Fibroblast of lung (primary cell): ENCODE data around the gene PLB1. TPM values are rescaled to one million over a fixed set of nuclear protein-coding genes. Genes with fewer than 3 reads are reported as not detected.

Experiments
- DNase-seq, 2 donors: peaks; one replicate each; pipeline versions ENCODE4 v3.0.0 to v3.0.0-alpha.2; 2010; ENCODE audit warnings: low read depth in 2 of 2
- H2AFZ ChIP-seq: 2 replicates; pipeline ENCODE4 v1.5.1; 2012; ENCODE audit warnings: low read length, control low read depth, inconsistent platforms
- H3K27ac ChIP-seq: 2 replicates; pipeline ENCODE4 v1.5.1; 2011; ENCODE audit warnings: low read length, control low read depth; ENCODE audit not compliant: insufficient read depth
- H3K27me3 ChIP-seq: 2 replicates; pipeline ENCODE4 v1.5.1; 2011; ENCODE audit warnings: mild to moderate bottlenecking, low read length; ENCODE audit not compliant: control insufficient read depth, insufficient read depth
- H3K36me3 ChIP-seq: 2 replicates; pipeline ENCODE4 v1.5.1; 2011; ENCODE audit warnings: low read length; ENCODE audit not compliant: control insufficient read depth, insufficient read depth
- H3K4me1 ChIP-seq: 2 replicates; pipeline ENCODE4 v1.5.1; 2011; ENCODE audit warnings: low read length; ENCODE audit not compliant: control insufficient read depth, insufficient read depth; ENCODE audit errors: extremely low read depth
- H3K4me2 ChIP-seq: 2 replicates; pipeline ENCODE4 v1.5.1; 2011; ENCODE audit warnings: low read length, control low read depth; ENCODE audit not compliant: insufficient read depth; ENCODE audit errors: extremely low read depth
- H3K4me3 ChIP-seq, 4 experiments: fragments of 200-600 bp in 1 of 4; sonication (generic) in 1 of 4; replicated peaks in 1 of 4; 2 replicates each; pipeline ENCODE4 v1.5.1; 2011 to 2016; ENCODE audit warnings: low read length in 4 of 4, low read depth in 3 of 4, mild to moderate bottlenecking in 3 of 4, control low read depth in 2 of 4, inconsistent platforms in 1 of 4, mixed read lengths in 1 of 4; ENCODE audit not compliant: insufficient read depth in 1 of 4; ENCODE audit errors: control extremely low read depth in 1 of 4
- H3K79me2 ChIP-seq: 2 replicates; pipeline ENCODE4 v1.5.1; 2012; ENCODE audit warnings: mild to moderate bottlenecking, low read length, inconsistent platforms; ENCODE audit not compliant: control insufficient read depth, insufficient read depth
- H3K9ac ChIP-seq: 2 replicates; pipeline ENCODE4 v1.5.1; 2011; ENCODE audit warnings: mild to moderate bottlenecking, low read length, control low read depth; ENCODE audit not compliant: insufficient read depth
- H3K9me3 ChIP-seq: 2 replicates; pipeline ENCODE4 v1.5.1; 2012; ENCODE audit warnings: low read depth, low read length; ENCODE audit not compliant: control insufficient read depth, insufficient read depth
- H4K20me1 ChIP-seq: 2 replicates; pipeline ENCODE4 v1.5.1; 2011; ENCODE audit warnings: low read length; ENCODE audit not compliant: control insufficient read depth, insufficient read depth; ENCODE audit errors: extremely low read depth
- CTCF ChIP-seq, 2 donors: IDR thresholded peaks in 1 of 2; conservative IDR thresholded peaks in 1 of 2; 1 replicate in 1 of 2; 2 replicates in 1 of 2; pipeline ENCODE4 v1.5.1; 2011 to 2012; ENCODE audit warnings: low read length in 2 of 2, control low read depth in 1 of 2, inconsistent platforms in 1 of 2, low read depth in 1 of 2, mild to moderate bottlenecking in 1 of 2
- EZH2 ChIP-seq: IDR thresholded peaks from 2 replicates; pipeline ENCODE4 v1.5.1; 2012; ENCODE audit warnings: low read length, control low read depth, mild to moderate bottlenecking; ENCODE audit errors: missing control alignments
- polyA plus RNA-seq, 2 donors: library from polyadenylated mRNA; depleted of rRNA in 1 of 2; stranded (reverse) in 1 of 2; unstranded in 1 of 2; fragments of >200 nt; gene quantifications; 2 replicates each; pipeline ENCODE4 v1.2.1, GENCODE V29; 2011 to 2012; ENCODE audit warnings: missing spikeins in 1 of 2
- total RNA-seq: library from RNA; depleted of rRNA; stranded (reverse); fragments of >200 nt; gene quantifications from 2 replicates; pipeline ENCODE4 v1.2.1, GENCODE V29; 2014

PLB1 gene
- total and polyA plus RNA-seq, 2 donors (not counting 1 experiment from before 2014, with no cell fraction given) = 0.70 to 1.8 TPM

- H3K4me2 ChIP-seq = no peak overlapping the region
- DNase-seq = no peak
- H3K36me3 ChIP-seq = no peaks in the 10 kb centered on the region
- TF ChIP-seq EZH2 = no peak
- TF ChIP-seq CTCF (conservative IDR thresholded peaks at IDR 0.05 in 1 of 2, IDR thresholded peaks at IDR 0.05 in 1 of 2; ENCODE audit: low read depth in 1 of 2, low read length in 2 of 2) = no peak
- H3K9me3 ChIP-seq = no peaks in the 10 kb centered on the region
- no peaks in the 10 kb centered on the region for H4K20me1 ChIP-seq
- H3K27ac ChIP-seq = no peak overlapping the region
- no peak overlapping the region for H3K9ac ChIP-seq
- no peaks in the 10 kb centered on the region for H3K79me2 ChIP-seq
- no peak overlapping the region for H3K4me3 ChIP-seq
- H3K27me3 ChIP-seq = no peaks in the 10 kb centered on the region
- H2AFZ ChIP-seq = no peak overlapping the region
- H3K4me1 ChIP-seq = peaks cover 6% of the 10 kb centered on the region
Observed at GRCh38 chr2:28598484-28598883, 102.6 kb downstream of the PLB1 start.

- no peak overlapping the region for H3K4me2 ChIP-seq
- peaks cover 3% of the 10 kb centered on the region for H3K4me1 ChIP-seq
- H3K27ac ChIP-seq = no peak overlapping the region
- no peaks in the 10 kb centered on the region for H4K20me1 ChIP-seq
- no peaks in the 10 kb centered on the region for H3K27me3 ChIP-seq
- no peak overlapping the region for H2AFZ ChIP-seq
- H3K9ac ChIP-seq = no peak overlapping the region
- no peak overlapping the region for H3K4me3 ChIP-seq
- TF ChIP-seq CTCF (conservative IDR thresholded peaks at IDR 0.05 in 1 of 2, IDR thresholded peaks at IDR 0.05 in 1 of 2; ENCODE audit: low read depth in 1 of 2, low read length in 2 of 2) (no peak), EZH2 (no peak)
- H3K9me3 ChIP-seq = no peaks in the 10 kb centered on the region
- no peak for DNase-seq
- no peaks in the 10 kb centered on the region for H3K36me3 ChIP-seq
- H3K79me2 ChIP-seq = no peaks in the 10 kb centered on the region
Observed at GRCh38 chr2:28600181-28600580, 104.3 kb downstream of the PLB1 start.

GRCh38 chr2:28601616-28602015 lies 105.8 kb downstream of the PLB1 start:
- no peak overlapping the region for H3K9ac ChIP-seq
- no peak for TF ChIP-seq CTCF (conservative IDR thresholded peaks at IDR 0.05 in 1 of 2, IDR thresholded peaks at IDR 0.05 in 1 of 2; ENCODE audit: low read depth in 1 of 2, low read length in 2 of 2)
- TF ChIP-seq EZH2 = no peak
- no peaks in the 10 kb centered on the region for H4K20me1 ChIP-seq
- no peak overlapping the region for H2AFZ ChIP-seq
- no peaks in the 10 kb centered on the region for H3K79me2 ChIP-seq
- no peak overlapping the region for H3K4me2 ChIP-seq
- H3K27ac ChIP-seq = no peak overlapping the region
- no peaks in the 10 kb centered on the region for H3K9me3 ChIP-seq
- H3K27me3 ChIP-seq = no peaks in the 10 kb centered on the region
- H3K4me3 ChIP-seq = no peak overlapping the region
- H3K4me1 ChIP-seq = peaks cover 1% of the 10 kb centered on the region
- no peaks in the 10 kb centered on the region for H3K36me3 ChIP-seq
- no peak for DNase-seq
